Measurements from ENCODE around the gene CCDC142.

CCDC142 gene

DNA sequence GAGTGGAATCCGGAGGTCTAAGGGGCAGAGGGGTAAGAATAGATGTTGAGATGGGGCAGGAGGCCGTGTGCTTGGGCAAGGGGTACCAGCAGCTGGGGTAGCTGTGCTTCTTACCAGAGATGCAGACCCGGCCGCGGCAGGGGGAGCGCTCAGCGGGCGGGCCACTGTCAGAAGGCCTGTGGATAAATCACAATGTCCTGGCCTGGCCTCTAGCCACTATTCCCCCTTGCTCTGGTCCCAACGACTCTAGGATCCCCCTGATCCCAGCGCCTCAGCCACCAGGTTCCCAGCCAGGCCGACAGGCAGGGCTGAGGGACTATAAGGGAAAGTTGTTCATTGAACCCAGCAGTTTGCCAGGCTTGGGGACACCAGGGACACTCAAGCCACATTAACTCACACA lies 52.3 kb downstream of the CCDC142 start:
- Histone ChIP-seq H3K4me3 (no peak overlapping the region), H3K27ac (no peak overlapping the region)
- DNase-seq (ENCODE audit: low spot score), result no peak
- TF ChIP-seq, protein P1, sequence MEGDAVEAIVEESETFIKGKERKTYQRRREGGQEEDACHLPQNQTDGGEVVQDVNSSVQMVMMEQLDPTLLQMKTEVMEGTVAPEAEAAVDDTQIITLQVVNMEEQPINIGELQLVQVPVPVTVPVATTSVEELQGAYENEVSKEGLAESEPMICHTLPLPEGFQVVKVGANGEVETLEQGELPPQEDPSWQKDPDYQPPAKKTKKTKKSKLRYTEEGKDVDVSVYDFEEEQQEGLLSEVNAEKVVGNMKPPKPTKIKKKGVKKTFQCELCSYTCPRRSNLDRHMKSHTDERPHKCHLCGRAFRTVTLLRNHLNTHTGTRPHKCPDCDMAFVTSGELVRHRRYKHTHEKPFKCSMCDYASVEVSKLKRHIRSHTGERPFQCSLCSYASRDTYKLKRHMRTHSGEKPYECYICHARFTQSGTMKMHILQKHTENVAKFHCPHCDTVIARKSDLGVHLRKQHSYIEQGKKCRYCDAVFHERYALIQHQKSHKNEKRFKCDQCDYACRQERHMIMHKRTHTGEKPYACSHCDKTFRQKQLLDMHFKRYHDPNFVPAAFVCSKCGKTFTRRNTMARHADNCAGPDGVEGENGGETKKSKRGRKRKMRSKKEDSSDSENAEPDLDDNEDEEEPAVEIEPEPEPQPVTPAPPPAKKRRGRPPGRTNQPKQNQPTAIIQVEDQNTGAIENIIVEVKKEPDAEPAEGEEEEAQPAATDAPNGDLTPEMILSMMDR (IDR thresholded peaks at IDR 0.05), result no peak

DNA sequence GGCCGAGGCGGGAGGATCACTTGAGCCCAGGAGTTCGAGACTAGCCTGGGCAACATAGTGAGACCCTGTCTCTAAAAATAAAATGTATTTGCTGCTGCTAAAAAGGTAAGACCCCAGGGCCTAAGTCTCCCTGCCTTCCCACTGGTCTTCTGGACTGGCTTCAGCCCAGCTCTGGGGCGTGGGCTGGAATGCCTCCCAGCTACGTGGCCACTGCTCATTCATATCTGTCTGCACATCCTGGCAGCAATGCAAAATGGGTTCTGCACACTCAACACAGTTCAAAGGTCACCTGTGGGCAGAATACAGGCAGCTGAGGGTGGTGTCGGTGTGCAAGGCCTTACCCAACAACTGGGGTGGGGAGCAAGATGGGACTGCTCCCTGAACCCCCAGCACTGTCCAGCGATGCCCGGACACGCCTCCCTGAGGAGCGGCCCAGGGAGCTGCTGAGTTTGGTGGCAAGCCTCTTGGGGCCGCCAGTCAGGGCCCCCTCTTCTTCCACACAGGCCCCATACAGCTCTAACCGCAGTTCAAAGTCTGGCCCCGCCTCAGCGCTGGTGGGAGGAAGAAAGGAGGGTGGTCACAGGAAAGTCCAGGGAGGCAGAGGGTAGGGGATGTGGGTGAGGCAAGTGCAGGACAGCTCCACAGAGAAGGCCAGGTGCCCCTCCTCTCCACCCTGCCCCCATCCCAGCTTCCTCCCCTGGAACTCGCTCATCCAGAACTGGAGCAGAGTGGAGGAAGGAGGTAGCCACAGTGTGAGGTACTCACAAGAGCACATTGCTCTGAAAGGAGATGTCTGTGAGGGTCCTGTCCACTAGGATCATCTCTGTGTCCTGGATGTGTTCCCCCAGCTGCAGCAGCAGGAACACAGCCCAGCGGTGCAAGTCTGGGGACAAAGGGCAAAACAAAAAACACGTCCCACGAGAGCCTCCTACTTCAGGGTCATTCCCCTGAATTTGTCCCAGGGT lies 53.0 kb downstream of the CCDC142 start:
- TF ChIP-seq, protein P1 (IDR thresholded peaks at IDR 0.05), result no peak
- DNase-seq (ENCODE audit: low spot score), result no peak
- no peak overlapping the region for H3K27ac ChIP-seq
- H3K4me3 ChIP-seq, result no peak overlapping the region

DNA sequence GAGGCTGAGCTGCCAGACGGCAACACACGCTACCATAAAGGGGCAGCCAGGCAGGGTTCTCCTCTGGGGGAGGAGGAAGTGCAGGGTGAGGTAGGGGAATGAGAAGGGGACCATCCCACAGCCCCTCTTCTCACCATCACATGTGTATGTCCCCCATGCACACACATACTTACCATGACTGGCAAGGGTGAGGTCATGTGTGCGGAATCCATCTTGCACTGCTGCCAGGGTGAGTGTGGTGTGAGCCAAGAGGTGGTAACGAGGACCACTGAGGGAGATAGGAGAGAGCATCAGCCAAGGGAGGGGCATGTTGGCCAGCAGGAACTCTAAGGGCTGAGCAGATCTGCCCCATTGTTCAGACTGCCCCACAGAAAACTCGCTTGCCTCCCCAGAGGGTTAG lies 54.1 kb downstream of the CCDC142 start:
- TF ChIP-seq, protein P1 (IDR thresholded peaks at IDR 0.05), result no peak
- DNase-seq (ENCODE audit: low spot score), result no peak
- Histone ChIP-seq H3K4me3 (no peak overlapping the region), H3K27ac (no peak overlapping the region)

GRCh38 chr2:74427551-74427950 lies 55.2 kb downstream of the CCDC142 start:
- DNase-seq (ENCODE audit: low spot score), result no peak
- Histone ChIP-seq H3K4me3 (no peak overlapping the region), H3K27ac (no peak overlapping the region)
- TF ChIP-seq, protein P1 (IDR thresholded peaks at IDR 0.05), result no peak

DNA sequence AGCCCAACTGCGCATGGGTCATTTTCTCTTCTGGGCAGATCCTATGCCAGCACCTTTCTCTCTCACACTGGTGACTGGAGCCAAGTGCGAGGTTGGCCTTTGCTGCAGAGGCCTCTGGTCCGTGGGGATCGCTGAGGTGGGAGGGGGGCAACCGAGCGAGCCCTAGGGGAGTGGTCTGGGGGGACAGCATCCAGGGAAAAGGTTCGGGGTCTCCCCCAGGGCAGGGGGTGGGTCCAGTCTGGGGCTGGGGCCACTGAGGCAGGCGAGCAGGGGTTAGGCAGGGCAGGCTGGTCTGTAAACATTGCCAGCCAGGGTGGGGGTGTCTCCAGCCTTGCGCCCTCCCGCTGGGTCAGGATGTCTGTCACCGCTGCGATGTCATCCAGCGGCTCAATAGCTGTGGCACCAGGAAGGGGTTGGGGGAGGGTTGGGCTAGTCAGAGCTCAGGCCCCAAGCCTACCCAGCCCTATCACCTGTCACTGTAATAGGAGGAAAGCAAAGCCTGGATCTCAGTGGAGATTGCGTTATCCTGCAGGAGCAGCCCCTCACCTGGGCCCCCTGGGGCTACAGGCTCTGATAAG lies 56.5 kb downstream of the CCDC142 start:
- no peak overlapping the region for H3K4me3 ChIP-seq
- no peak overlapping the region for H3K27ac ChIP-seq
- no peak for DNase-seq (ENCODE audit: low spot score)
- TF ChIP-seq, protein P1 (IDR thresholded peaks at IDR 0.05), result no peak

GRCh38 chr2:74425523-74425922 lies 57.3 kb downstream of the CCDC142 start:
- H3K27ac ChIP-seq, result no peak overlapping the region
- DNase-seq (ENCODE audit: low spot score), result no peak
- no peak overlapping the region for H3K4me3 ChIP-seq
- TF ChIP-seq, protein P1 (IDR thresholded peaks at IDR 0.05), result no peak
